Thyroid gland (tissue), 4 donors: ENCODE measurements around the gene NELL2. TPM values are rescaled to one million over a fixed set of nuclear protein-coding genes. Genes with fewer than 3 reads are reported as not detected.

Source experiments
- DNase-seq, 2 donors: peaks; one replicate each; pipeline ENCODE4 v3.0.0-alpha.2; 2019
- H3K27ac ChIP-seq, 3 donors: fragments of 200-600 bp; sonication (generic); 1 replicate in 2 of 3; 2 replicates in 1 of 3; pipeline ENCODE4 v1.5.1; 2016 to 2019; ENCODE audit warnings: mild to moderate bottlenecking in 1 of 3, moderate library complexity in 1 of 3
- H3K27me3 ChIP-seq: fragments of 200-600 bp; sonication (generic); one replicate; pipeline ENCODE4 v1.5.1; 2019
- H3K36me3 ChIP-seq, 2 donors: fragments of 200-600 bp; sonication (generic); one replicate each; pipeline ENCODE4 v1.5.1; 2016 to 2019
- H3K4me1 ChIP-seq, 2 donors: fragments of 200-600 bp; sonication (generic); one replicate each; pipeline ENCODE4 v1.5.1; 2017 to 2019
- H3K4me3 ChIP-seq, 3 donors: fragments of 200-600 bp; sonication (generic); replicated peaks in 1 of 3; 1 replicate in 2 of 3; 2 replicates in 1 of 3; pipeline ENCODE4 v1.5.1; 2016; ENCODE audit warnings: mild to moderate bottlenecking in 1 of 3
- H3K9me3 ChIP-seq: fragments of 200-600 bp; sonication (generic); one replicate; pipeline ENCODE4 v1.5.1; 2017
- CTCF ChIP-seq, 6 experiments: fragments of 200-600 bp in 3 of 6; fragments of 450-650 bp in 3 of 6; sonication (generic) in 3 of 6; IDR thresholded peaks; one replicate each; pipeline ENCODE4 v1.5.1; 2016 to 2019; ENCODE audit warnings: antibody characterized with exemption in 6 of 6, mild to moderate bottlenecking in 2 of 6, inconsistent platforms in 1 of 6, moderate library complexity in 1 of 6
- POLR2A ChIP-seq, 2 donors: fragments of 450-650 bp; IDR thresholded peaks; one replicate each; pipeline ENCODE4 v1.6.1; 2017; ENCODE audit warnings: antibody characterized with exemption in 2 of 2, mild to moderate bottlenecking in 2 of 2, moderate library complexity in 1 of 2
- WGBS, 2 donors: methylation state at CpG; one replicate each; pipeline ENCODE4 v1.1.5; 2017; 5-methylcytosine and 5-hydroxymethylcytosine counted together
- intact Hi-C: fragments of 100-400 bp; cut with DNase I; formaldehyde crosslinking; loops from one replicate; pipeline ENCODE4 v1.15.1; 2023
- total RNA-seq, 4 donors: library from RNA; depleted of rRNA; stranded (reverse); fragments of >200 nt; gene quantifications; one replicate each; pipeline ENCODE4 v1.2.3, GENCODE V29; 2016

NELL2 gene
- total RNA-seq, 4 donors from 2014 or later, result 22.2 to 32.0 (median 26.5) TPM

- Histone ChIP-seq H3K4me3 (no peak overlapping the region), H3K27me3 (no peaks in the 10 kb centered on the region), H3K27ac (no peak overlapping the region), H3K4me1 (peaks cover 17 to 25% of the 10 kb centered on the region in 2 donors), H3K36me3 (no peaks in the 10 kb centered on the region), H3K9me3 (no peaks in the 10 kb centered on the region)
- DNase-seq, result no peak
- WGBS, 2 donors, result 87 to 95% methylated on average over 6 of the region's 6 CpGs
- intact Hi-C loops, result no loop called here
- TF ChIP-seq POLR2A (IDR thresholded peaks at IDR 0.05), result no peak
Measured at GRCh38 chr12:44570036-44570583, 306.0 kb downstream of the NELL2 start.

GRCh38 chr12:44565163-44565562, 311.0 kb downstream of the NELL2 start:
- H3K27me3 ChIP-seq, result no peaks in the 10 kb centered on the region
- TF ChIP-seq POLR2A (IDR thresholded peaks at IDR 0.05) (no peak), CTCF (IDR thresholded peaks at IDR 0.05) (no peak)
- H3K4me1 ChIP-seq, result no peaks in the 10 kb centered on the region
- no peaks in the 10 kb centered on the region for H3K9me3 ChIP-seq
- no peak overlapping the region for H3K27ac ChIP-seq
- intact Hi-C loops, result no loop called here
- no peak for DNase-seq
- no peaks in the 10 kb centered on the region for H3K36me3 ChIP-seq
- WGBS, 2 donors, result 93 to 96% methylated on average over 5 of the region's 5 CpGs
- no peak overlapping the region for H3K4me3 ChIP-seq

- H3K36me3 ChIP-seq, result no peaks in the 10 kb centered on the region
- 90 to 92% methylated on average over 4 of the region's 4 CpGs for WGBS, 2 donors
- no peak for DNase-seq
- no peaks in the 10 kb centered on the region for H3K4me1 ChIP-seq
- intact Hi-C loops, result no loop called here
- H3K27me3 ChIP-seq, result no peaks in the 10 kb centered on the region
- H3K9me3 ChIP-seq, result no peaks in the 10 kb centered on the region
- no peak overlapping the region for H3K4me3 ChIP-seq
- H3K27ac ChIP-seq, result no peak overlapping the region
- no peak for TF ChIP-seq CTCF (IDR thresholded peaks at IDR 0.05)
- no peak for TF ChIP-seq POLR2A (IDR thresholded peaks at IDR 0.05)
Measured at GRCh38 chr12:44563486-44563885, 312.6 kb downstream of the NELL2 start.

GRCh38 chr12:44558340-44559100, 317.6 kb downstream of the NELL2 start:
- Histone ChIP-seq H3K27ac (no peak overlapping the region), H3K4me1 (no peaks in the 10 kb centered on the region), H3K4me3 (no peak overlapping the region), H3K9me3 (no peaks in the 10 kb centered on the region), H3K36me3 (no peaks in the 10 kb centered on the region), H3K27me3 (no peaks in the 10 kb centered on the region)
- WGBS, 2 donors, result 93 to 94% methylated on average over 14 of the region's 14 CpGs
- no peak for DNase-seq
- intact Hi-C loops, result no loop called here
- TF ChIP-seq POLR2A (IDR thresholded peaks at IDR 0.05) (no peak), CTCF (IDR thresholded peaks at IDR 0.05) (no peak)

GRCh38 chr12:44555454-44555853, 320.7 kb downstream of the NELL2 start:
- Histone ChIP-seq H3K4me3 (no peak overlapping the region), H3K9me3 (no peaks in the 10 kb centered on the region), H3K27me3 (no peaks in the 10 kb centered on the region), H3K4me1 (no peaks in the 10 kb centered on the region), H3K27ac (no peak overlapping the region), H3K36me3 (no peaks in the 10 kb centered on the region)
- DNase-seq, result no peak
- intact Hi-C loops, result no loop called here
- no peak for TF ChIP-seq POLR2A (IDR thresholded peaks at IDR 0.05)

DNA sequence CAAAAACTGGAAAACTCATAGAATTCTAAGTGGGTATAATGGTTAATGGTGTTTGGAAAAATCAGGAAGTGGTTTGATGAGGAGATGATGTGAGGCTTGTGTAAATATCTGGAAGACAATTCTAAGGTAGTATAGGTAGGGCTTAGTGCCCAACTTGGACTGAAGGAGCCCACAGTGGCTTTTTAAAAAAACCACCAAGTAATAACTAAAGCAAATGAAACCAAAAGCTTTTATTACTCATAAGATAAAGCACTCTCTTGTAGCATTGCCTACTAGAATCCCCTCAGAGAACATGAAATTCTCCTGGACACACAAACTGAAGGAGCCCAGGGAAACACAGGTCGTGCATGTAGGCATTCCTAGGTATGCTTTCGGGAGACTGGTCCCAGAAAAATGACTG, 324.5 kb downstream of the NELL2 start:
- H3K9me3 ChIP-seq, result no peaks in the 10 kb centered on the region
- no peaks in the 10 kb centered on the region for H3K36me3 ChIP-seq
- H3K27me3 ChIP-seq, result no peaks in the 10 kb centered on the region
- no peak overlapping the region for H3K4me3 ChIP-seq
- no peak overlapping the region for H3K27ac ChIP-seq
- H3K4me1 ChIP-seq, result no peaks in the 10 kb centered on the region
- intact Hi-C loops, result no loop called here
- DNase-seq, result no peak
- TF ChIP-seq CTCF (IDR thresholded peaks at IDR 0.05) (no peak), POLR2A (IDR thresholded peaks at IDR 0.05) (no peak)
- 76% methylated on average over 2 of the region's 2 CpGs for WGBS, 2 donors
